ENCODE measurements around the gene ARHGEF28. TPM values are rescaled to one million over a fixed set of nuclear protein-coding genes. Genes with fewer than 3 reads are reported as not detected.

ARHGEF28 gene
- total RNA-seq, 1 donor from 2014 or later, result 8.5 TPM

GRCh38 chr5:73858054-73858453, 232.1 kb downstream of the ARHGEF28 start:
- TF ChIP-seq, protein P1, sequence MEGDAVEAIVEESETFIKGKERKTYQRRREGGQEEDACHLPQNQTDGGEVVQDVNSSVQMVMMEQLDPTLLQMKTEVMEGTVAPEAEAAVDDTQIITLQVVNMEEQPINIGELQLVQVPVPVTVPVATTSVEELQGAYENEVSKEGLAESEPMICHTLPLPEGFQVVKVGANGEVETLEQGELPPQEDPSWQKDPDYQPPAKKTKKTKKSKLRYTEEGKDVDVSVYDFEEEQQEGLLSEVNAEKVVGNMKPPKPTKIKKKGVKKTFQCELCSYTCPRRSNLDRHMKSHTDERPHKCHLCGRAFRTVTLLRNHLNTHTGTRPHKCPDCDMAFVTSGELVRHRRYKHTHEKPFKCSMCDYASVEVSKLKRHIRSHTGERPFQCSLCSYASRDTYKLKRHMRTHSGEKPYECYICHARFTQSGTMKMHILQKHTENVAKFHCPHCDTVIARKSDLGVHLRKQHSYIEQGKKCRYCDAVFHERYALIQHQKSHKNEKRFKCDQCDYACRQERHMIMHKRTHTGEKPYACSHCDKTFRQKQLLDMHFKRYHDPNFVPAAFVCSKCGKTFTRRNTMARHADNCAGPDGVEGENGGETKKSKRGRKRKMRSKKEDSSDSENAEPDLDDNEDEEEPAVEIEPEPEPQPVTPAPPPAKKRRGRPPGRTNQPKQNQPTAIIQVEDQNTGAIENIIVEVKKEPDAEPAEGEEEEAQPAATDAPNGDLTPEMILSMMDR (IDR thresholded peaks at IDR 0.05; ENCODE audit: insufficient read depth, low read depth, low read length), result no peak
- TF ChIP-seq EZH2 (IDR thresholded peaks at IDR 0.05; ENCODE audit: insufficient read depth, low read length), result no peak
- DNase-seq (ENCODE audit: low read depth), result no peak
- no peak for FAIRE-seq
- no peaks in the 10 kb centered on the region for H3K9me3 Mint-ChIP-seq (ENCODE audit: unreplicated experiment)
- H3K36me3 Mint-ChIP-seq (ENCODE audit: low read depth, unreplicated experiment), result peaks cover 6% of the 10 kb centered on the region
- Histone ChIP-seq H2AFZ (ENCODE audit: low read depth, low read length) (no peak overlapping the region), H3K4me1 (ENCODE audit: insufficient read depth, low read length) (no peaks in the 10 kb centered on the region), H3K9me3 (ENCODE audit: insufficient read depth, low read depth, low read length) (no peaks in the 10 kb centered on the region), H3K79me2 (ENCODE audit: insufficient read depth, low read length) (no peaks in the 10 kb centered on the region), H3K27ac (ENCODE audit: low read depth, low read length) (no peak overlapping the region), H4K20me1 (ENCODE audit: insufficient read depth, low read length) (no peaks in the 10 kb centered on the region), H3K9ac (ENCODE audit: low read length) (no peak overlapping the region), H3K4me3 (ENCODE audit: insufficient read depth, low read depth, low read length) (no peak overlapping the region), H3K27me3 (ENCODE audit: insufficient read depth, low read length) (no peaks in the 10 kb centered on the region), H3K4me2 (ENCODE audit: low read length) (no peak overlapping the region), H3K36me3 (ENCODE audit: insufficient read depth, low read length) (peaks cover 8% of the 10 kb centered on the region)
- H3K27me3 Mint-ChIP-seq (ENCODE audit: low read depth, unreplicated experiment), result peaks cover 2% of the 10 kb centered on the region
- no peak overlapping the region for H3K4me3 Mint-ChIP-seq (ENCODE audit: unreplicated experiment)
- H3K27ac Mint-ChIP-seq (ENCODE audit: unreplicated experiment), result no peak overlapping the region
- H3K4me1 Mint-ChIP-seq (ENCODE audit: low read depth, unreplicated experiment), result peaks cover 4% of the 10 kb centered on the region

GRCh38 chr5:73858776-73859175, 232.8 kb downstream of the ARHGEF28 start:
- DNase-seq (ENCODE audit: low read depth) (no peak), FAIRE-seq (no peak)
- no peak overlapping the region for H3K4me3 Mint-ChIP-seq (ENCODE audit: unreplicated experiment)
- peaks cover 2% of the 10 kb centered on the region for H3K27me3 Mint-ChIP-seq (ENCODE audit: low read depth, unreplicated experiment)
- H3K4me1 ChIP-seq (ENCODE audit: insufficient read depth, low read length), result no peaks in the 10 kb centered on the region
- H4K20me1 ChIP-seq (ENCODE audit: insufficient read depth, low read length), result no peaks in the 10 kb centered on the region
- no peak overlapping the region for H3K4me3 ChIP-seq (ENCODE audit: insufficient read depth, low read depth, low read length)
- no peak overlapping the region for H3K9ac ChIP-seq (ENCODE audit: low read length)
- H3K27me3 ChIP-seq (ENCODE audit: insufficient read depth, low read length), result no peaks in the 10 kb centered on the region
- no peak overlapping the region for H3K27ac Mint-ChIP-seq (ENCODE audit: unreplicated experiment)
- TF ChIP-seq, protein P1 (IDR thresholded peaks at IDR 0.05; ENCODE audit: insufficient read depth, low read depth, low read length), result no peak
- TF ChIP-seq EZH2 (IDR thresholded peaks at IDR 0.05; ENCODE audit: insufficient read depth, low read length), result no peak
- H3K9me3 ChIP-seq (ENCODE audit: insufficient read depth, low read depth, low read length), result no peaks in the 10 kb centered on the region
- no peak overlapping the region for H2AFZ ChIP-seq (ENCODE audit: low read depth, low read length)
- H3K79me2 ChIP-seq (ENCODE audit: insufficient read depth, low read length), result no peaks in the 10 kb centered on the region
- peaks cover 8% of the 10 kb centered on the region for H3K36me3 ChIP-seq (ENCODE audit: insufficient read depth, low read length)
- no peaks in the 10 kb centered on the region for H3K9me3 Mint-ChIP-seq (ENCODE audit: unreplicated experiment)
- no peak overlapping the region for H3K27ac ChIP-seq (ENCODE audit: low read depth, low read length)
- H3K4me1 Mint-ChIP-seq (ENCODE audit: low read depth, unreplicated experiment), result no peaks in the 10 kb centered on the region
- H3K4me2 ChIP-seq (ENCODE audit: low read length), result no peak overlapping the region
- H3K36me3 Mint-ChIP-seq (ENCODE audit: low read depth, unreplicated experiment), result peaks cover 6% of the 10 kb centered on the region

DNA sequence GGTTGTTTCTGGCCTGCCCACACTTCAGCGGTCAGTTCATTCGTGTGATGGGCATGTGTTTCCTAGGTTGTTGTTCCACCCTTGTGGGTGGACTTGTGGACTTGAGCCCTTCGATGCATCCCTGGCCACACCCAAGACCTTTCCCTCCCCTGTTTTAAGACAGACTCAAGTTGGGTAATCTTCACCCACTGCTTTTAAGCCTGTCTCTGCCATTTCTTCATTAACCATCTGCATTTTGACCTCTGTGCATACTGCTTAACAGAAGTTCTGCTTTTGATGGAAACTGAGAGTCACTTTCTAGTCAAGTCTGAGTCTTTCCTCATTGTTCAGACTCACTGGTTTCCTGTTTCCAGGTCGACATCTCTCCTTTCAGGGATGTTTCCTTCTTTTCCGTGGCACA, 233.7 kb downstream of the ARHGEF28 start:
- Mint-ChIP-seq H3K4me1 (ENCODE audit: low read depth, unreplicated experiment) (peaks cover 7% of the 10 kb centered on the region), H3K27ac (ENCODE audit: unreplicated experiment) (no peak overlapping the region), H3K4me3 (ENCODE audit: unreplicated experiment) (no peak overlapping the region), H3K9me3 (ENCODE audit: unreplicated experiment) (no peaks in the 10 kb centered on the region), H3K36me3 (ENCODE audit: low read depth, unreplicated experiment) (peaks cover 6% of the 10 kb centered on the region), H3K27me3 (ENCODE audit: low read depth, unreplicated experiment) (peaks cover 2% of the 10 kb centered on the region)
- Histone ChIP-seq H3K4me2 (ENCODE audit: low read length) (no peak overlapping the region), H3K4me1 (ENCODE audit: insufficient read depth, low read length) (no peaks in the 10 kb centered on the region), H2AFZ (ENCODE audit: low read depth, low read length) (no peak overlapping the region), H3K27ac (ENCODE audit: low read depth, low read length) (no peak overlapping the region), H3K4me3 (ENCODE audit: insufficient read depth, low read depth, low read length) (no peak overlapping the region), H3K9ac (ENCODE audit: low read length) (no peak overlapping the region), H3K79me2 (ENCODE audit: insufficient read depth, low read length) (no peaks in the 10 kb centered on the region), H3K36me3 (ENCODE audit: insufficient read depth, low read length) (peaks cover 8% of the 10 kb centered on the region), H4K20me1 (ENCODE audit: insufficient read depth, low read length) (no peaks in the 10 kb centered on the region), H3K27me3 (ENCODE audit: insufficient read depth, low read length) (no peaks in the 10 kb centered on the region), H3K9me3 (ENCODE audit: insufficient read depth, low read depth, low read length) (no peaks in the 10 kb centered on the region)
- FAIRE-seq (no peak), DNase-seq (ENCODE audit: low read depth) (no peak)
- TF ChIP-seq EZH2 (IDR thresholded peaks at IDR 0.05; ENCODE audit: insufficient read depth, low read length), result no peak
- TF ChIP-seq, protein P1 (IDR thresholded peaks at IDR 0.05; ENCODE audit: insufficient read depth, low read depth, low read length), result no peak
